ENCODE results near the gene QRFP. TPM values are rescaled to one million over a fixed set of nuclear protein-coding genes. Genes with fewer than 3 reads are reported as not detected.

Gene QRFP
- polyA plus RNA-seq, 2 of the 4 experiments (the other 2 are of a cell fraction), result not detected

- TF ChIP-seq REST (IDR thresholded peaks at IDR 0.05), result no peak
Measured at GRCh38 chr9:130884542-130885483, 11.8 kb downstream of the QRFP start (continued).

GRCh38 chr9:130884111-130884531, 12.5 kb downstream of the QRFP start:
- WGBS (ENCODE audit: missing lambda C conversion rate), result 91% methylated on average over 17 of the region's 25 CpGs
- Histone ChIP-seq H3K27ac (no peak overlapping the region), H3K4me2 (no peak overlapping the region), H3K9me3 (no peaks in the 10 kb centered on the region), H3K4me1 (no peaks in the 10 kb centered on the region), H3K4me3 (no peak overlapping the region)
- ChIA-PET POLR2A (no interaction called here), CTCF (interaction anchor here (1.5 to 5.2 kb wide), 7 partner anchors 14 to 173 kb away, joined by 3 to 47 read pairs (median 13); no protein-coding TSS in a partner anchor)
- no peak for ATAC-seq
- TF ChIP-seq FOSB (CRISPR knock-in tag; IDR thresholded peaks at IDR 0.05), result no peak
- DNase-seq (ENCODE audit: low read depth in 1 of 2, low spot score in 1 of 2), result no peak
- FAIRE-seq, result no peak

DNA sequence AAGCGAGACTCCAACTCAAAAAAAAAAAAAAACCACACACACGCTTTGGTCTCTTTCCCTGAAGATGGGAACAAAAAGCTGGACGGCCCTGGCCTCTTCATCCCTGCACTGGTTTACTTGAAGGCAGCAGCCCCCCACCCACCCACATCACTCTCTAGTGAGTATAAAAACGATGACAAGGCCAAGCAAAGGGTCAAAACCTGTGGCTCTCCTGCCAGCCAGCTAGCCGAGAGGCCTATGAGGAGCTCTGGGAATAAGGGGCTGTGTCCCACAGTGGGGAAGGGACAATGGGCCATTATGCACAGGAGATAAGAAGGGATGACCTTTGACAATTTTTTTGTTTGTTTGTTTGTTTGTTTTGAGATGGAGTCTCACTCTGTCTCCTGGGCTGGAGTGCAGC, 13.1 kb downstream of the QRFP start:
- TF ChIP-seq, protein P1, sequence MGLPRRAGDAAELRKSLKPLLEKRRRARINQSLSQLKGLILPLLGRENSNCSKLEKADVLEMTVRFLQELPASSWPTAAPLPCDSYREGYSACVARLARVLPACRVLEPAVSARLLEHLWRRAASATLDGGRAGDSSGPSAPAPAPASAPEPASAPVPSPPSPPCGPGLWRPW (IDR thresholded peaks at IDR 0.05), result no peak
- ChIA-PET POLR2A (no interaction called here), CTCF (interaction anchor here (0.7 to 5.2 kb wide), 8 partner anchors 13 to 176 kb away, joined by 3 to 47 read pairs (median 11); no protein-coding TSS in a partner anchor)
- WGBS (ENCODE audit: missing lambda C conversion rate), result 90% methylated on average over 5 of the region's 5 CpGs
- no peak for DNase-seq (ENCODE audit: low read depth in 1 of 2, low spot score in 1 of 2)
- H3K4me2 ChIP-seq, result no peak overlapping the region
- no peak overlapping the region for H3K27ac ChIP-seq
- no peak for ATAC-seq
- no peaks in the 10 kb centered on the region for H3K9me3 ChIP-seq
- no peaks in the 10 kb centered on the region for H3K4me1 ChIP-seq
- FAIRE-seq, result no peak
- H3K4me3 ChIP-seq, result no peak overlapping the region

DNA sequence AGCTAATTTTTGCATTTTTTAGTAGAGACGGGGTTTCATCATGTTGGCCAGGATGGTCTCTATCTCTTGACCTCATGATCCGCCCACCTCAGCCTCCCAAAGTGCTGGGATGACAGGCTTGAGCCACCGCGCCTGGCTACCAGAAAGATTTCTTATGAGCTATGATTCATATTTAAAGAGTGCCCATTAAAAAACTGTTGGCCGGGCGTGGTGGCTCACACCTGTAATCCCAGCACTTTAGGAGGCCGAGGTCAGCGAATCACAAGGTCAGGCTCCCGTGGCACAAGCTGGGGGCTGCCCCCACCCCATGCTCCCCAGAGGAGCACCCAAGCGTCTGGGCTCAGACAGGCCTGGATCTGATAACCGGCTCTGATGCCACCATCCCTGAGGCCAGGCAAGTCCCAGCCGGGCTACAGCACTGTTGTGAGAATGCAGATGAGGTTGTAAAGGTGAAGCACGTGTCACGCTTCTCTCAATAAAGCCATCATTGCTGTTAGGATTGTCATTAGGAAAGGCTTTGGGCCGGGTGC, 13.9 kb downstream of the QRFP start:
- WGBS (ENCODE audit: missing lambda C conversion rate), result 83% methylated on average over 11 of the region's 15 CpGs
- H3K4me3 ChIP-seq, result no peak overlapping the region
- CTCF ChIA-PET, result interaction anchor here (0.7 to 5.2 kb wide), 5 partner anchors 13 to 175 kb away, joined by 3 to 47 read pairs (median 14); no protein-coding TSS in a partner anchor
- no peak for DNase-seq (ENCODE audit: low read depth in 1 of 2, low spot score in 1 of 2)
- no peak overlapping the region for H3K4me2 ChIP-seq
- FAIRE-seq, result no peak
- H3K4me1 ChIP-seq, result no peaks in the 10 kb centered on the region
- no peak overlapping the region for H3K27ac ChIP-seq
- POLR2A ChIA-PET, result no interaction called here
- no peak for TF ChIP-seq POLR2AphosphoS2 (conservative IDR thresholded peaks at IDR 0.05; ENCODE audit: low read length)
- no peak for TF ChIP-seq NR3C1 (IDR thresholded peaks at IDR 0.05)
- TF ChIP-seq CBX2 (IDR thresholded peaks at IDR 0.05; ENCODE audit: borderline replicate concordance, low read depth), result no peak
- TF ChIP-seq HMGXB4 (CRISPR knock-in tag; IDR thresholded peaks at IDR 0.05; ENCODE audit: borderline replicate concordance), result no peak
- TF ChIP-seq CHD4 (IDR thresholded peaks at IDR 0.05; ENCODE audit: borderline replicate concordance), result no peak
- no peak for TF ChIP-seq ZFP36 (IDR thresholded peaks at IDR 0.05; ENCODE audit: borderline replicate concordance, partially characterized antibody)
- no peak for TF ChIP-seq KDM1A (IDR thresholded peaks at IDR 0.05; ENCODE audit: low read depth)
- no peak for TF ChIP-seq HEYL (CRISPR knock-in tag; IDR thresholded peaks at IDR 0.05)
- TF ChIP-seq, protein P2, sequence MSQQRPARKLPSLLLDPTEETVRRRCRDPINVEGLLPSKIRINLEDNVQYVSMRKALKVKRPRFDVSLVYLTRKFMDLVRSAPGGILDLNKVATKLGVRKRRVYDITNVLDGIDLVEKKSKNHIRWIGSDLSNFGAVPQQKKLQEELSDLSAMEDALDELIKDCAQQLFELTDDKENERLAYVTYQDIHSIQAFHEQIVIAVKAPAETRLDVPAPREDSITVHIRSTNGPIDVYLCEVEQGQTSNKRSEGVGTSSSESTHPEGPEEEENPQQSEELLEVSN (IDR thresholded peaks at IDR 0.05; ENCODE audit: borderline replicate concordance, low read depth), result no peak
- no peak for ATAC-seq
- no peaks in the 10 kb centered on the region for H3K9me3 ChIP-seq

All from A549 (cell line).